ENCODE results near the gene KRT25. TPM values are rescaled to one million over a fixed set of nuclear protein-coding genes. Genes with fewer than 3 reads are reported as not detected.
A peak's percentile ranks its signal among the peaks of the same experiment; 100 is the strongest.

KRT25 gene
- total and polyA plus RNA-seq, 2 of the 13 experiments (the other 11 are each of a cell fraction or from before 2014, with no cell fraction given): not detected

- TF ChIP-seq ZMYM3 (CRISPR knock-in tag; IDR thresholded peaks at IDR 0.05): no peak
- TF ChIP-seq PLSCR1 (CRISPR knock-in tag; IDR thresholded peaks at IDR 0.05; ENCODE audit: borderline replicate concordance): no peak
- TF ChIP-seq BHLHE40 (IDR thresholded peaks at IDR 0.05; ENCODE audit: low read length): no peak
- no peak for TF ChIP-seq PHF21A (CRISPR knock-in tag; IDR thresholded peaks at IDR 0.05)
- peak; percentile 27 for TF ChIP-seq TEAD3 (CRISPR knock-in tag; optimal IDR thresholded peaks at IDR 0.05; ENCODE audit: borderline replicate concordance)
- no peak for TF ChIP-seq MIER3 (CRISPR knock-in tag; IDR thresholded peaks at IDR 0.05; ENCODE audit: borderline replicate concordance)
- TF ChIP-seq NFATC3 (CRISPR knock-in tag; IDR thresholded peaks at IDR 0.05): no peak
- TF ChIP-seq ZNF841 (CRISPR knock-in tag; IDR thresholded peaks at IDR 0.05; ENCODE audit: borderline replicate concordance): no peak
- TF ChIP-seq ZNF710 (CRISPR knock-in tag; IDR thresholded peaks at IDR 0.05; ENCODE audit: borderline replicate concordance): 0 out of 2 replicates have a peak, but pooled peaks have one; percentile 37
- TF ChIP-seq IRX3 (CRISPR knock-in tag; IDR thresholded peaks at IDR 0.05; ENCODE audit: borderline replicate concordance, low read depth): no peak
- no peak for TF ChIP-seq SRSF1 (optimal IDR thresholded peaks at IDR 0.05; ENCODE audit: low read depth, low read length)
- TF ChIP-seq RNF2 (conservative IDR thresholded peaks at IDR 0.05; ENCODE audit: low read depth): peak; percentile 86
- no peak for TF ChIP-seq HMGXB3 (CRISPR knock-in tag; IDR thresholded peaks at IDR 0.05; ENCODE audit: borderline replicate concordance)
- TF ChIP-seq CHCHD3 (CRISPR knock-in tag; IDR thresholded peaks at IDR 0.05): no peak
- no peak for TF ChIP-seq ZNF777 (CRISPR knock-in tag; IDR thresholded peaks at IDR 0.05)
- TF ChIP-seq IKZF4 (CRISPR knock-in tag; IDR thresholded peaks at IDR 0.05; ENCODE audit: borderline replicate concordance, low read depth, not compliant biosample characterization): no peak
- no peak for TF ChIP-seq ZNF431 (CRISPR knock-in tag; IDR thresholded peaks at IDR 0.05; ENCODE audit: borderline replicate concordance, low read depth)
- TF ChIP-seq RFXANK (CRISPR knock-in tag; IDR thresholded peaks at IDR 0.05): no peak
- no peak for TF ChIP-seq ZNF383 (CRISPR knock-in tag; IDR thresholded peaks at IDR 0.05; ENCODE audit: borderline replicate concordance)
- TF ChIP-seq ZSCAN20 (CRISPR knock-in tag; IDR thresholded peaks at IDR 0.05; ENCODE audit: borderline replicate concordance): no peak
- TF ChIP-seq CENPX (CRISPR knock-in tag; IDR thresholded peaks at IDR 0.05): no peak
- no peak for TF ChIP-seq SP5 (CRISPR knock-in tag; IDR thresholded peaks at IDR 0.05; ENCODE audit: borderline replicate concordance, low read depth)
- TF ChIP-seq ZKSCAN8 (CRISPR knock-in tag; IDR thresholded peaks at IDR 0.05; ENCODE audit: borderline replicate concordance): no peak
- 0 out of 2 replicates have a peak, but pooled peaks have one; percentile 26 for TF ChIP-seq MTA1 (CRISPR knock-in tag; IDR thresholded peaks at IDR 0.05; ENCODE audit: borderline replicate concordance)
These were observed 24.2 kb upstream of the KRT25 start (continued) for GRCh38 chr17:40779181-40779909.

Measured in HepG2 (cell line).